ENCODE data around the gene MLH1. TPM values are rescaled to one million over a fixed set of nuclear protein-coding genes. Genes with fewer than 3 reads are reported as not detected.

MLH1 gene
- total and polyA plus RNA-seq, 2 of the 8 experiments (the other 6 are each of a cell fraction or from before 2014, with no cell fraction given): 36.4 to 47.3 TPM

DNA sequence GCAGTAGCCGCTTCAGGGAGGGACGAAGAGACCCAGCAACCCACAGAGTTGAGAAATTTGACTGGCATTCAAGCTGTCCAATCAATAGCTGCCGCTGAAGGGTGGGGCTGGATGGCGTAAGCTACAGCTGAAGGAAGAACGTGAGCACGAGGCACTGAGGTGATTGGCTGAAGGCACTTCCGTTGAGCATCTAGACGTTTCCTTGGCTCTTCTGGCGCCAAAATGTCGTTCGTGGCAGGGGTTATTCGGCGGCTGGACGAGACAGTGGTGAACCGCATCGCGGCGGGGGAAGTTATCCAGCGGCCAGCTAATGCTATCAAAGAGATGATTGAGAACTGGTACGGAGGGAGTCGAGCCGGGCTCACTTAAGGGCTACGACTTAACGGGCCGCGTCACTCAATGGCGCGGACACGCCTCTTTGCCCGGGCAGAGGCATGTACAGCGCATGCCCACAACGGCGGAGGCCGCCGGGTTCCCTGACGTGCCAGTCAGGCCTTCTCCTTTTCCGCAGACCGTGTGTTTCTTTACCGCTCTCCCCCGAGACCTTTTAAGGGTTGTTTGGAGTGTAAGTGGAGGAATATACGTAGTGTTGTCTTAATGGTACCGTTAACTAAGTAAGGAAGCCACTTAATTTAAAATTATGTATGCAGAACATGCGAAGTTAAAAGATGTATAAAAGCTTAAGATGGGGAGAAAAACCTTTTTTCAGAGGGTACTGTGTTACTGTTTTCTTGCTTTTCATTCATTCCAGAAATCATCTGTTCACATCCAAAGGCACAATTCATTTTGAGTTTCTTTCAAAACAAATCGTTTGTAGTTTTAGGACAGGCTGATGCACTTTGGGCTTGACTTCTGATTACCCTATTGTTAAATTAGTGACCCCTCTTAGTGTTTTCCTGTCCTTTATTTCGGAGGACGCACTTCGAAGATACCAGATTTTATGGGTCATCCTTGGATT, at the start of gene MLH1 (continued):
- TF ChIP-seq RXRA (IDR thresholded peaks at IDR 0.05; ENCODE audit: insufficient read depth, low read depth, low read length) (no peak), CBX5 (IDR thresholded peaks at IDR 0.05; ENCODE audit: low read depth, low read length) (no peak), BRCA1 (IDR thresholded peaks at IDR 0.05; ENCODE audit: low read depth, low read length) (no peak), SIX5 (IDR thresholded peaks at IDR 0.05; ENCODE audit: low read depth, low read length) (no peak), SP1 (IDR thresholded peaks at IDR 0.05; ENCODE audit: low read depth, low read length) (peak; percentile 97), KDM4A (IDR thresholded peaks at IDR 0.05; ENCODE audit: low read depth, low read length, severe bottlenecking) (peak; percentile 47), SRF (IDR thresholded peaks at IDR 0.05; ENCODE audit: low read depth, low read length) (no peak), SIRT6 (IDR thresholded peaks at IDR 0.05; ENCODE audit: low read length) (no peak), KDM1A (IDR thresholded peaks at IDR 0.05; ENCODE audit: borderline replicate concordance, low read length) (no peak), CBX8 (IDR thresholded peaks at IDR 0.05; ENCODE audit: borderline replicate concordance, low read depth, low read length) (no peak), BACH1 (IDR thresholded peaks at IDR 0.05; ENCODE audit: low read length) (no peak), HDAC2 (IDR thresholded peaks at IDR 0.05; ENCODE audit: borderline replicate concordance in 1 of 2, low read depth in 2 of 2, low read length in 2 of 2) (peak in 1 of 2 experiments; percentile 76; a peak in 1 of 4 replicates), TEAD4 (IDR thresholded peaks at IDR 0.05; ENCODE audit: low read depth, low read length) (no peak), SIN3A (conservative IDR thresholded peaks at IDR 0.05 in 1 of 2, IDR thresholded peaks at IDR 0.05 in 1 of 2; ENCODE audit: low read depth in 1 of 2, low read length in 2 of 2) (peak; percentile 17 to 36; a peak in 1 of 4 replicates), SAP30 (IDR thresholded peaks at IDR 0.05; ENCODE audit: insufficient read depth, insufficient replicate concordance, low read length) (peak; percentile 78), NANOG (IDR thresholded peaks at IDR 0.05; ENCODE audit: insufficient read depth, low read depth, low read length, poor library complexity, severe bottlenecking) (no peak), HDAC6 (IDR thresholded peaks at IDR 0.05; ENCODE audit: low read depth, low read length) (no peak), ZNF274 (IDR thresholded peaks at IDR 0.05; ENCODE audit: borderline replicate concordance, extremely low read depth, low read length) (no peak)
- TF ChIP-seq, protein P1, sequence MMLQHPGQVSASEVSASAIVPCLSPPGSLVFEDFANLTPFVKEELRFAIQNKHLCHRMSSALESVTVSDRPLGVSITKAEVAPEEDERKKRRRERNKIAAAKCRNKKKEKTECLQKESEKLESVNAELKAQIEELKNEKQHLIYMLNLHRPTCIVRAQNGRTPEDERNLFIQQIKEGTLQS (IDR thresholded peaks at IDR 0.05; ENCODE audit: insufficient read depth, low read depth, low read length): no peak
- TF ChIP-seq, protein P2, sequence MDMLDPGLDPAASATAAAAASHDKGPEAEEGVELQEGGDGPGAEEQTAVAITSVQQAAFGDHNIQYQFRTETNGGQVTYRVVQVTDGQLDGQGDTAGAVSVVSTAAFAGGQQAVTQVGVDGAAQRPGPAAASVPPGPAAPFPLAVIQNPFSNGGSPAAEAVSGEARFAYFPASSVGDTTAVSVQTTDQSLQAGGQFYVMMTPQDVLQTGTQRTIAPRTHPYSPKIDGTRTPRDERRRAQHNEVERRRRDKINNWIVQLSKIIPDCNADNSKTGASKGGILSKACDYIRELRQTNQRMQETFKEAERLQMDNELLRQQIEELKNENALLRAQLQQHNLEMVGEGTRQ (IDR thresholded peaks at IDR 0.05; ENCODE audit: low read length): 0 out of 2 replicates have a peak, but pooled peaks have one; percentile 37

Measured in H1 (cell line).